Esophagus muscularis mucosa (tissue), 4 donors: ENCODE results near the gene UCK2. TPM values are rescaled to one million over a fixed set of nuclear protein-coding genes. Genes with fewer than 3 reads are reported as not detected.
A peak's percentile ranks its signal among the peaks of the same experiment; 100 is the strongest.

Source experiments
- DNase-seq: peaks from one replicate; pipeline ENCODE4 v3.0.0-alpha.2; 2017; ENCODE audit errors: extremely low spot score
- H3K27ac ChIP-seq, 4 donors: fragments of 200-600 bp; sonication (generic); replicated peaks in 1 of 4; 1 replicate in 3 of 4; 2 replicates in 1 of 4; pipeline ENCODE4 v1.5.1; 2016 to 2019; ENCODE audit warnings: mild to moderate bottlenecking in 1 of 4
- H3K27me3 ChIP-seq, 4 donors: fragments of 200-600 bp; sonication (generic); one replicate each; pipeline versions ENCODE4 v1.5.1 to v1.6.0; 2016 to 2019
- H3K36me3 ChIP-seq, 4 donors: fragments of 200-600 bp; sonication (generic); one replicate each; pipeline ENCODE4 v1.5.1; 2016 to 2019
- H3K4me1 ChIP-seq, 4 donors: fragments of 200-600 bp; sonication (generic); one replicate each; pipeline ENCODE4 v1.5.1; 2016 to 2019
- H3K4me3 ChIP-seq, 4 donors: fragments of 200-600 bp; sonication (generic); 1 replicate in 2 of 4; 2 replicates in 2 of 4; pipeline ENCODE4 v1.5.1; 2016 to 2019; ENCODE audit warnings: mild to moderate bottlenecking in 4 of 4, moderate library complexity in 1 of 4
- H3K9me3 ChIP-seq, 4 donors: fragments of 200-600 bp; sonication (generic); 1 replicate in 3 of 4; 2 replicates in 1 of 4; pipeline ENCODE4 v1.5.1; 2016 to 2019
- CTCF ChIP-seq, 3 experiments: fragments of 200-600 bp in 2 of 3; fragments of 450-650 bp in 1 of 3; sonication (generic) in 2 of 3; IDR thresholded peaks; one replicate each; pipeline ENCODE4 v1.5.1; 2017 to 2019; ENCODE audit warnings: antibody characterized with exemption in 3 of 3, mild to moderate bottlenecking in 2 of 3, moderate library complexity in 1 of 3
- EP300 ChIP-seq: sonication (generic); formaldehyde crosslinking; IDR thresholded peaks from one replicate; pipeline ENCODE4 v1.6.1; 2017; ENCODE audit warnings: antibody characterized with exemption
- POLR2A ChIP-seq: fragments of 450-650 bp; IDR thresholded peaks from one replicate; pipeline ENCODE4 v1.6.1; 2017; ENCODE audit warnings: antibody characterized with exemption, moderate library complexity, mild to moderate bottlenecking, low read depth
- POLR2AphosphoS5 ChIP-seq, 2 donors: sonication (generic); formaldehyde crosslinking; IDR thresholded peaks; one replicate each; pipeline ENCODE4 v1.6.1; 2017; ENCODE audit warnings: antibody characterized with exemption in 2 of 2
- WGBS: methylation state at CpG from one replicate; pipeline ENCODE4 v1.1.5; 2018; 5-methylcytosine and 5-hydroxymethylcytosine counted together
- intact Hi-C: fragments of 100-400 bp; cut with DNase I; formaldehyde crosslinking; loops from one replicate; pipeline ENCODE4 v1.15.1; 2023
- total RNA-seq, 4 donors: library from RNA; depleted of rRNA; stranded (reverse); fragments of >200 nt; gene quantifications; one replicate each; pipeline versions ENCODE4 v1.1.0 to v1.2.1, GENCODE V29; 2016

Gene UCK2
- total RNA-seq, 4 donors from 2014 or later, result 13.7 to 33.7 (median 31.0) TPM

DNA sequence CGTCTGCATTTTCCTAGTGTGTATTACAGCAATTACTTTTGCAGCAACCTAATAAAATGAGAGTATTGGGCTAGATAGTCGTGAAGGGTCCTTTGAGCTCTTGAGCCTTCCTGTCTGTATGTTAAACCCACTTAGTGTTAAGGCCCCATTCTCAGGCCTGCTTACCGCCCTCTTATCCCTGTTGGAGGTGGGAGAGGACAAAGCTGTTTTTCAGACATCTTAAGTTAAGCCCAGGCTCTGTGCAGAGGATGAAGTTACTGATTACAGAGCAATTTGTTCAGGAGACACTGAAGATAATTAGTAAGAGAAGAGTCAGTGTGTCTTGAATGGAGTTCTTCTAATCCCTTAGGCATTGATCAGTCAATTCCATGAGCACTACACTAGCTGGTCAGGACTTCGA is 114.6 kb downstream of the UCK2 start:
- DNase-seq, result no peak
- Histone ChIP-seq H3K4me1 (no peaks in the 10 kb centered on the region), H3K27ac (no peak overlapping the region), H3K27me3 (no peaks in the 10 kb centered on the region), H3K9me3 (no peaks in the 10 kb centered on the region), H3K36me3 (no peaks in the 10 kb centered on the region), H3K4me3 (no peak overlapping the region)
- TF ChIP-seq POLR2A, result no peak
- no peak for TF ChIP-seq POLR2AphosphoS5 (IDR thresholded peaks at IDR 0.05)
- no peak for TF ChIP-seq EP300
- no peak for TF ChIP-seq CTCF (IDR thresholded peaks at IDR 0.05)
- WGBS, result 83% methylated on average over 4 of the region's 4 CpGs
- intact Hi-C loops, result no loop called here

DNA sequence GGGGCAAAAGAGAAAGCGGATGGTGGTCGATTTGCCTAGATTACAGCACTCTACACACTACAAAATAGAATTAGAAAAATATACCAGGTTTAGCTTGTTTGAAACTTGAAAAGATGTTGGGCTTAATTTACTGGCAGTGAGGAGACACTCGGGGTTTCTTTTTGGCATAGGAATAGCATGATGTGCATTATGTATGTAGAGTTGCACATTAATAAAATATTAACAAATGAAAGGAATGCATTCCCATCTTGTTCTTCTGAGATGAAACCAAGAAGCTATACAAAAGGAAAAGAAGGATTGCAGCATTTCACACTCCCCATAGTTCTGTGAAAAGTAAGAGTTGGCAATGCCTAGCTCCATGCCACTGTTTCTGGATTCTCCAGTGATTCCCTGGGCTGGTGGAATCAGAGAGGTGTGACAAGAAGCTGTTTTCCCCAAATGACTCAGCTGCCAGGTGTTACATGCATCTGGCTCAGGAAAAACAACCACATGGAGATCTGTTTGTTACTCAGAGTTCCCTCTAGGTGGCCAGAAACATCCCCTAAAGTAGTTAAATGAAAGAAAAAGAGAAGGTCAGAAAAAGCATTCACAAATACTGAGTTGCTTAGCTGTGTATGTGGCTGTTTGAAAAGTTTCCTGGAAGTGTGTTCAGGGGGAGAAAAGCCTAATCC is 115.6 kb downstream of the UCK2 start:
- Histone ChIP-seq H3K27ac (no peak overlapping the region), H3K4me1 (no peaks in the 10 kb centered on the region), H3K9me3 (no peaks in the 10 kb centered on the region), H3K36me3 (no peaks in the 10 kb centered on the region), H3K27me3 (no peaks in the 10 kb centered on the region), H3K4me3 (no peak overlapping the region)
- 82% methylated on average over 3 of the region's 3 CpGs for WGBS
- TF ChIP-seq POLR2AphosphoS5 (IDR thresholded peaks at IDR 0.05), result no peak
- TF ChIP-seq EP300, result no peak
- TF ChIP-seq POLR2A, result no peak
- TF ChIP-seq CTCF (IDR thresholded peaks at IDR 0.05), result no peak
- intact Hi-C loops, result no loop called here
- DNase-seq, result no peak

GRCh38 chr1:165945911-165946310 is 118.5 kb downstream of the UCK2 start:
- H3K27ac ChIP-seq, result no peak overlapping the region
- no peaks in the 10 kb centered on the region for H3K4me1 ChIP-seq
- no peaks in the 10 kb centered on the region for H3K36me3 ChIP-seq
- no peaks in the 10 kb centered on the region for H3K27me3 ChIP-seq
- 59% methylated on average over 4 of the region's 4 CpGs for WGBS
- intact Hi-C loops, result no loop called here
- TF ChIP-seq POLR2AphosphoS5 (IDR thresholded peaks at IDR 0.05) (no peak), EP300 (no peak), POLR2A (no peak), CTCF (IDR thresholded peaks at IDR 0.05) (no peak)
- no peak overlapping the region for H3K4me3 ChIP-seq
- DNase-seq, result peak; percentile 66
- H3K9me3 ChIP-seq, result no peaks in the 10 kb centered on the region

DNA sequence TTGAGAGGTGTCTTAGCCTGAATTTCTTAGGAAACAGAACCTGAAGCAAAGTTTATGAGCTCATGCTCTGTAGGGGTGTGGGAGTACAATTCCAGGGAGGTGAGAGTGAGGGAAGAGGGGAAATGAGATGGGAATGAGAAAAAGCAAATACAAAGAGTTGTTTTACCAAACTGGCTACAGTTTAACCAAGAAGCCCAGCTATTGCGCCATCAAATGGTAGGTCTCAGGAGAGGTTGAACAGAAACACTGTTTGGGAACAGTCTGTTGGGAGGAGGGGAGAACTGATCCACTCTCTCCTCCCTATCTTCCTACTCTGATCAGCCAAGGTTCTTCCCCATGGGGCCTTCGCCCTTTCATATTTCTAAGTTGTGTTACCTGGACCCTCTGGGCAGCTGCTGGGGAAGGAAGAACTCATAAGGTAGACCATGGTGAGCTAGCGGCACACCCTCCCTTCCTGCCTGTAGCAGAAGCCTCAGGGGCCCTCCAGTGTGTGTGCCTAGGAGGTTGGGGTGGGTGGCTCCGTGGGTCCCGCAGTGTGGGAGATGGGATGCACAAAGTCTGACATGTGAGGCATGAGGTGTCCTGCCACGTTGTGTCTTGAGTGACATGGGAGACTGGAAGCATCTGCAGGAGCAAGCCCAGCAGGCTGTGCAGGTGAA is 120.5 kb downstream of the UCK2 start:
- WGBS, result 75% methylated on average over 6 of the region's 6 CpGs

DNA sequence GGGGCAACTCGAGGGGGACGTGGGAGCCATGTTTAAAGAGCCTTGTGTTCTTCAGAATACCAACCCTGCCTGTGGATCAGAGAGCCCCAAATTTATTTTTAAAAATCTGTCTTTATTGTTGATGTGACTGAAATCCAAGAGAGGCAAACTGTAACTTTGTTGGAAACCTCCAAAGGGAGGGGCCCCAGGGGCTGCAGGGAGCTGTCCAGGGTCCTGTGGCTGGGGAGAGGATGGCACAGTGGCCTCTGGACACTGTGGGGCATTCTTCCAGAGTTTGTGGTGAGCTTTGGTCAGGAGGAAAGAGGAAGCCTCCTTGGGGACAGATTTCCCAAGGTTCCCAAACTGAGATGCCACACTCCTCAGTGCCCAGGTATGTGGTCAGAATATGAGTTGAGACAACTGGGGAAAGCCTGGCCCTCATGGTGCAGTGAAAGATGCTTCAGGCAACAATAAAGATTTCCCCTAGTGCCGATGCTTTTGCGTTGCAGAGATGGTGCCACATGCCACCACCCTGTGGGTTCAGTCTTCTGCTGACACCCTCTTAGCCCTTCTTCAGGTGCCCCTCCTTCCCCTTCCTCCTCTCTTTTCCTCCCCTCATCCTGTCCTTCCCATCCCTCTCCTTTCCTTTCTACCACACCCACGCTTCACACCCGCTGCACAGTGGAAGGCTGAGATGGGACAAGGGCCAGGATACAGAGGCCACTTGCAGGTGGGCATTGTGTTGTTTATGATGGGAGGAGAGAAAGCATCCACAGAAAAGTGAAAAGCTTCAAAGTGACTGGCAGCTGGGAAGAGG is 122.1 kb downstream of the UCK2 start:
- intact Hi-C loops, result no loop called here
- Histone ChIP-seq H3K4me3 (no peak overlapping the region), H3K27ac (no peak overlapping the region), H3K9me3 (no peaks in the 10 kb centered on the region), H3K36me3 (no peaks in the 10 kb centered on the region), H3K4me1 (no peaks in the 10 kb centered on the region), H3K27me3 (no peaks in the 10 kb centered on the region)
- 58% methylated on average over 6 of the region's 6 CpGs for WGBS
- no peak for DNase-seq
- TF ChIP-seq POLR2AphosphoS5 (IDR thresholded peaks at IDR 0.05), result no peak
- TF ChIP-seq EP300, result no peak
- TF ChIP-seq CTCF (IDR thresholded peaks at IDR 0.05), result no peak
- TF ChIP-seq POLR2A, result no peak

More for the DNA sequence above, 120.5 kb downstream of the UCK2 start:
- Histone ChIP-seq H3K27ac (no peak overlapping the region), H3K4me1 (no peaks in the 10 kb centered on the region), H3K9me3 (no peaks in the 10 kb centered on the region), H3K36me3 (no peaks in the 10 kb centered on the region), H3K4me3 (no peak overlapping the region), H3K27me3 (no peaks in the 10 kb centered on the region)
- DNase-seq, result no peak
- intact Hi-C loops, result no loop called here
- TF ChIP-seq POLR2A, result no peak
- TF ChIP-seq POLR2AphosphoS5 (IDR thresholded peaks at IDR 0.05), result no peak
